HEK293T (cell line): Measurements from ENCODE around the gene PTN.

Experiments
- CTCF ChIA-PET: fragments of 350-600 bp; formaldehyde crosslinking; extraction: SDS; loops from one replicate; lab custom pipeline; 2021; ENCODE audit warnings: antibody characterized with exemption, inconsistent platforms; lab: Yijun Ruan, JAX
- POLR2A ChIA-PET: fragments of 350-600 bp; formaldehyde crosslinking; extraction: SDS; loops from one replicate; lab custom pipeline; 2020; ENCODE audit warnings: antibody characterized with exemption, inconsistent platforms; lab: Yijun Ruan, JAX
- DNase-seq: peaks from one replicate; pipeline ENCODE4 v3.0.0; 2012; ENCODE audit warnings: mixed read lengths; ENCODE audit errors: extremely low spot score
- ARNT ChIP-seq: fragments of 450-650 bp; IDR thresholded peaks from 2 replicates; pipeline ENCODE4 v1.6.1; 2017; ENCODE audit warnings: mild to moderate bottlenecking
- BHLHE40 ChIP-seq: fragments of 450-650 bp; IDR thresholded peaks from 2 replicates; pipeline ENCODE4 v1.6.1; 2016; ENCODE audit warnings: mild to moderate bottlenecking, moderate library complexity, borderline replicate concordance
- CTBP1 ChIP-seq: fragments of 450-650 bp; IDR thresholded peaks from 2 replicates; pipeline ENCODE4 v1.6.1; 2016; ENCODE audit warnings: borderline replicate concordance
- ELF4 ChIP-seq: fragments of 450-650 bp; IDR thresholded peaks from 2 replicates; pipeline ENCODE4 v1.6.1; 2017; ENCODE audit warnings: antibody characterized with exemption
- FOXA1 ChIP-seq: fragments of 450-650 bp; IDR thresholded peaks from 2 replicates; pipeline ENCODE4 v1.6.1; 2016; ENCODE audit warnings: mild to moderate bottlenecking
- FOXK2 ChIP-seq: fragments of 450-650 bp; IDR thresholded peaks from 2 replicates; pipeline ENCODE4 v1.6.1; 2016; ENCODE audit warnings: mild to moderate bottlenecking
- FOXM1 ChIP-seq: fragments of 450-650 bp; IDR thresholded peaks from 2 replicates; pipeline ENCODE4 v1.6.1; 2017; ENCODE audit warnings: mild to moderate bottlenecking, borderline replicate concordance
- HDGF ChIP-seq: fragments of 450-650 bp; IDR thresholded peaks from 2 replicates; pipeline ENCODE4 v1.6.1; 2017; ENCODE audit warnings: antibody characterized with exemption, borderline replicate concordance
- L3MBTL2 ChIP-seq: fragments of 450-650 bp; conservative IDR thresholded peaks from 2 replicates; pipeline ENCODE4 v1.6.1; 2016; ENCODE audit warnings: mild to moderate bottlenecking
- LEF1 ChIP-seq: fragments of 450-650 bp; IDR thresholded peaks from 2 replicates; pipeline ENCODE4 v1.6.1; 2017; ENCODE audit warnings: mild to moderate bottlenecking, borderline replicate concordance
- NFRKB ChIP-seq: fragments of 450-650 bp; IDR thresholded peaks from 2 replicates; pipeline ENCODE4 v1.6.1; 2016; ENCODE audit warnings: mild to moderate bottlenecking, moderate library complexity
- PKNOX1 ChIP-seq: fragments of 450-650 bp; IDR thresholded peaks from 2 replicates; pipeline ENCODE4 v1.6.1; 2016
- SP1 ChIP-seq: fragments of 450-650 bp; IDR thresholded peaks from 2 replicates; pipeline ENCODE4 v1.6.1; 2017
- SUZ12 ChIP-seq: fragments of 450-650 bp; IDR thresholded peaks from 2 replicates; pipeline ENCODE4 v1.6.1; 2016; ENCODE audit warnings: mild to moderate bottlenecking
- TARDBP ChIP-seq: fragments of 450-650 bp; IDR thresholded peaks from 2 replicates; pipeline ENCODE4 v1.6.1; 2016
- ZNF384 ChIP-seq: fragments of 450-650 bp; IDR thresholded peaks from 2 replicates; pipeline ENCODE4 v1.6.1; 2016

The PTN gene

GRCh38 chr7:137316648-137317353 is 26.7 kb downstream of the PTN start:
- TF ChIP-seq CTBP1, result no peak
- TF ChIP-seq SUZ12, result no peak
- TF ChIP-seq TARDBP, result no peak
- TF ChIP-seq BHLHE40, result no peak
- no peak for TF ChIP-seq LEF1
- no peak for TF ChIP-seq SP1
- no peak for TF ChIP-seq HDGF
- no peak for TF ChIP-seq ARNT
- TF ChIP-seq PKNOX1, result no peak
- TF ChIP-seq L3MBTL2, result no peak
- no peak for TF ChIP-seq FOXM1
- TF ChIP-seq NFRKB, result no peak
- no peak for TF ChIP-seq ELF4
- TF ChIP-seq FOXK2, result no peak
- no peak for TF ChIP-seq ZNF384
- no peak for TF ChIP-seq FOXA1
- CTCF ChIA-PET, result no interaction called here
- no peak for DNase-seq
- POLR2A ChIA-PET, result no interaction called here

GRCh38 chr7:137313201-137313600 is 30.3 kb downstream of the PTN start:
- ChIA-PET POLR2A (no interaction called here), CTCF (no interaction called here)
- no peak for DNase-seq
- TF ChIP-seq ZNF384 (no peak), FOXK2 (no peak), LEF1 (no peak), L3MBTL2 (no peak), NFRKB (no peak), PKNOX1 (no peak), ELF4 (no peak), ARNT (no peak), FOXM1 (no peak), HDGF (no peak), SUZ12 (no peak), TARDBP (no peak), BHLHE40 (no peak), FOXA1 (no peak), CTBP1 (no peak), SP1 (no peak)

GRCh38 chr7:137306748-137307147 is 36.8 kb downstream of the PTN start:
- ChIA-PET POLR2A (no interaction called here), CTCF (no interaction called here)
- TF ChIP-seq FOXK2 (no peak), PKNOX1 (no peak), TARDBP (no peak), BHLHE40 (no peak), NFRKB (no peak), HDGF (no peak), ELF4 (no peak), ARNT (no peak), SUZ12 (no peak)
- no peak for DNase-seq

GRCh38 chr7:137305901-137306621 is 37.5 kb downstream of the PTN start:
- no peak for DNase-seq
- CTCF ChIA-PET, result no interaction called here

More at GRCh38 chr7:137305901-137306621, 37.5 kb downstream of the PTN start:
- POLR2A ChIA-PET, result no interaction called here
- TF ChIP-seq BHLHE40 (no peak), FOXM1 (no peak), L3MBTL2 (no peak), CTBP1 (no peak), FOXK2 (no peak), LEF1 (no peak), NFRKB (no peak), HDGF (no peak), PKNOX1 (no peak), ARNT (no peak), ELF4 (no peak), TARDBP (no peak), ZNF384 (no peak), SUZ12 (no peak)
